SK-N-SH treated with all-trans-retinoic acid at 6 μM for 48 hours (cell line): ENCODE measurements around the gene KRT85.

Source experiments
- ATAC-seq: fragments of 200-7000 bp; cut with Tn5 transposase; 3 replicates; pipeline ENCODE4 v1.9.1; 2020; ENCODE audit warnings: mild to moderate bottlenecking, moderate library complexity
- ARNTL ChIP-seq: fragments of 450-650 bp; formaldehyde crosslinking; IDR thresholded peaks from 2 replicates; pipeline ENCODE4 v1.5.0; 2020; ENCODE audit warnings: low read depth, mild to moderate bottlenecking, moderate library complexity, borderline replicate concordance
- CREB5 ChIP-seq: fragments of 250-450 bp; sonication (Bioruptor Pico); IDR thresholded peaks from 2 replicates; pipeline ENCODE4 v1.5.1; 2020; ENCODE audit warnings: low read depth, mild to moderate bottlenecking, moderate library complexity
- CSRNP3 ChIP-seq: fragments of 250-450 bp; sonication (Bioruptor Pico); IDR thresholded peaks from 2 replicates; pipeline ENCODE4 v1.5.1; 2021; ENCODE audit warnings: mild to moderate bottlenecking, moderate library complexity
- ESRRG ChIP-seq: fragments of 250-450 bp; sonication (Bioruptor Pico); IDR thresholded peaks from 2 replicates; pipeline ENCODE4 v1.6.1; 2021; ENCODE audit warnings: mild to moderate bottlenecking
- GLIS3 ChIP-seq: fragments of 250-450 bp; sonication (Bioruptor Pico); IDR thresholded peaks from 2 replicates; pipeline ENCODE4 v1.5.0; 2020; ENCODE audit warnings: mild to moderate bottlenecking, moderate library complexity
- ISL1 ChIP-seq: fragments of 250-450 bp; sonication (Bioruptor Pico); IDR thresholded peaks from 2 replicates; pipeline ENCODE4 v2.1.2; 2022; ENCODE audit warnings: mild to moderate bottlenecking, moderate library complexity
- OSR1 ChIP-seq: fragments of 250-450 bp; sonication (Bioruptor Pico); IDR thresholded peaks from 2 replicates; pipeline ENCODE4 v1.8.0; 2022; ENCODE audit warnings: moderate library complexity, mild to moderate bottlenecking, inconsistent platforms
- PPARA ChIP-seq: fragments of 250-450 bp; sonication (Bioruptor Pico); IDR thresholded peaks from 2 replicates; pipeline ENCODE4 v1.5.0; 2020; ENCODE audit warnings: mild to moderate bottlenecking, borderline replicate concordance
- RARB ChIP-seq: fragments of 250-450 bp; sonication (Bioruptor Pico); IDR thresholded peaks from 2 replicates; pipeline ENCODE4 v1.8.0; 2021; ENCODE audit warnings: mild to moderate bottlenecking, moderate library complexity
- SNAI2 ChIP-seq: fragments of 250-450 bp; sonication (Bioruptor Pico); IDR thresholded peaks from 2 replicates; pipeline ENCODE4 v1.5.0; 2020; ENCODE audit warnings: mild to moderate bottlenecking, moderate library complexity
- TCF4 ChIP-seq: fragments of 250-450 bp; sonication (Bioruptor Pico); IDR thresholded peaks from 2 replicates; pipeline ENCODE4 v1.8.0; 2021; ENCODE audit warnings: mild to moderate bottlenecking, moderate library complexity, borderline replicate concordance
- TOX ChIP-seq: fragments of 250-450 bp; sonication (Bioruptor Pico); IDR thresholded peaks from 2 replicates; pipeline ENCODE4 v1.8.0; 2021; ENCODE audit warnings: mild to moderate bottlenecking, moderate library complexity, borderline replicate concordance
- TSHZ2 ChIP-seq: fragments of 250-450 bp; sonication (Bioruptor Pico); IDR thresholded peaks from 2 replicates; pipeline ENCODE4 v1.5.0; 2020; ENCODE audit warnings: mild to moderate bottlenecking, moderate library complexity
- ZC3H10 ChIP-seq: fragments of 250-450 bp; sonication (Bioruptor Pico); IDR thresholded peaks from 2 replicates; pipeline ENCODE4 v1.5.1; 2021; ENCODE audit warnings: mild to moderate bottlenecking, moderate library complexity
- ZFP3 ChIP-seq: fragments of 250-450 bp; sonication (Bioruptor Pico); IDR thresholded peaks from 2 replicates; pipeline ENCODE4 v1.5.0; 2020; ENCODE audit warnings: mild to moderate bottlenecking, moderate library complexity
- ZFP30 ChIP-seq: fragments of 450-650 bp; formaldehyde crosslinking; IDR thresholded peaks from 2 replicates; pipeline ENCODE4 v1.5.0; 2022; ENCODE audit warnings: mild to moderate bottlenecking, moderate library complexity
- ZNF565 ChIP-seq: fragments of 450-650 bp; formaldehyde crosslinking; conservative IDR thresholded peaks from 2 replicates; pipeline ENCODE4 v1.5.0; 2020; ENCODE audit warnings: low read depth, mild to moderate bottlenecking, moderate library complexity
- ZNF8 ChIP-seq: fragments of 450-650 bp; formaldehyde crosslinking; IDR thresholded peaks from 2 replicates; pipeline ENCODE4 v1.5.0; 2020; ENCODE audit warnings: mild to moderate bottlenecking, moderate library complexity
- TF ChIP-seq, protein P1 (sequence below): fragments of 250-450 bp; sonication (Bioruptor Pico); IDR thresholded peaks from 2 replicates; pipeline ENCODE4 v1.8.0; 2020; ENCODE audit warnings: mild to moderate bottlenecking, moderate library complexity, borderline replicate concordance
- TF ChIP-seq, protein P2 (sequence below): fragments of 250-450 bp; sonication (Bioruptor Pico); IDR thresholded peaks from 2 replicates; pipeline ENCODE4 v1.8.0; 2021; ENCODE audit warnings: low read depth, mild to moderate bottlenecking, moderate library complexity, borderline replicate concordance

The KRT85 gene

DNA sequence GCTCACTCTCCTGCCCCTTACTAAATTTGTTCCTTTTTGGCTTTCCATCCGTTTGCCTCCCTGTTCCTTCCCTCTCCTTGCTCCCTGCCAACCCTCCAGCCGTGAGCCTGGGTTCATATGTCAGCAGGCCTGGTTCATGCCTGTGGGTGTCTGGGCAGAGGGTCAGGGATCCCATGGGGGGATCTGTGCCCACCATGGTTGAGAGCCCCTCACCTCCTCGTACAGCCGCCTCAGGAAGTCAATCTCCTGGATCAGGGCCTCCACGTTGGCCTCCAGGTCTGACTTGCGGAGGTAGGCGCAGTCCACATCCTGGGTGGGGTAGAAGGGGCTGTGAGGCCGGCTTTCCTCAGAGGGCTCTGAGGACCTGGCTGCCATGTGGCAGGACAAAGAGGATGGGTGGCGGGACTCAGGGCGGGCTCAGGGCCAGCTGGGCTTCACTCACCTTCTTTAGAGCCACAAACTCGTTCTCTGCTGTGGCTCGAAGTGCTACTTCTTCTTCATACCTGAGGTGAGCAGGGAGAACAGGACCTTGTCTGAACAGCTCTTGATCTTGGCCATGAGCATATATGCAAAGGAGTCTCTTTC is 49.7 kb downstream of the KRT85 start:
- TF ChIP-seq ESRRG (CRISPR knock-in tag) (no peak), OSR1 (CRISPR knock-in tag) (no peak), ISL1 (CRISPR knock-in tag) (no peak), CSRNP3 (CRISPR knock-in tag) (no peak), ARNTL (no peak), ZFP3 (CRISPR knock-in tag) (no peak), PPARA (CRISPR knock-in tag) (no peak), TOX (CRISPR knock-in tag) (no peak), ZNF565 (no peak), GLIS3 (CRISPR knock-in tag) (no peak)
- TF ChIP-seq, protein P1, sequence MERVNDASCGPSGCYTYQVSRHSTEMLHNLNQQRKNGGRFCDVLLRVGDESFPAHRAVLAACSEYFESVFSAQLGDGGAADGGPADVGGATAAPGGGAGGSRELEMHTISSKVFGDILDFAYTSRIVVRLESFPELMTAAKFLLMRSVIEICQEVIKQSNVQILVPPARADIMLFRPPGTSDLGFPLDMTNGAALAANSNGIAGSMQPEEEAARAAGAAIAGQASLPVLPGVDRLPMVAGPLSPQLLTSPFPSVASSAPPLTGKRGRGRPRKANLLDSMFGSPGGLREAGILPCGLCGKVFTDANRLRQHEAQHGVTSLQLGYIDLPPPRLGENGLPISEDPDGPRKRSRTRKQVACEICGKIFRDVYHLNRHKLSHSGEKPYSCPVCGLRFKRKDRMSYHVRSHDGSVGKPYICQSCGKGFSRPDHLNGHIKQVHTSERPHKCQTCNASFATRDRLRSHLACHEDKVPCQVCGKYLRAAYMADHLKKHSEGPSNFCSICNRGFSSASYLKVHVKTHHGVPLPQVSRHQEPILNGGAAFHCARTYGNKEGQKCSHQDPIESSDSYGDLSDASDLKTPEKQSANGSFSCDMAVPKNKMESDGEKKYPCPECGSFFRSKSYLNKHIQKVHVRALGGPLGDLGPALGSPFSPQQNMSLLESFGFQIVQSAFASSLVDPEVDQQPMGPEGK (CRISPR knock-in tag): no peak
- ATAC-seq: no peak

DNA sequence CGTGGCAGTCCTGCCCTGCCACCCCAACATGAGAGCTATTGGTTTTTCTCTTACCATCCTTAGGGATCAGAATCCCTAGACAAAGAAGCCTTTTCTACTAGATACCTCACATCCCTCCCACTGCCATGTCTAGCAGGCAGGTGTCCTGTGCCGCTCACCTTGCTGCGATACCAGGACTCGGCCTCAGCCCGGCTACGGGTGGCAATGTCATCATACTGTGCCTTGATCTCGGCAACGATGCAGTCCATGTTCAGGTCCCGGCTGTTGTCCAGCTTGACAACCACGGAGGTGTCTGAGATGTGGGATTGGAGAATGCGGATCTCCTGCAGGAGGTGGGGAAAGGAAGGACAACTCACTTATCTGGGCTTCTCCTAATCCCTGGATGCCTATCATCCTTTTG is 50.6 kb downstream of the KRT85 start:
- no peak for ATAC-seq
- TF ChIP-seq TCF4 (no peak), OSR1 (CRISPR knock-in tag) (no peak), ARNTL (no peak), TOX (CRISPR knock-in tag) (no peak), RARB (no peak), ISL1 (CRISPR knock-in tag) (no peak), ZNF565 (no peak), ZNF8 (no peak), CSRNP3 (CRISPR knock-in tag) (no peak), TSHZ2 (CRISPR knock-in tag) (no peak), CREB5 (no peak)

GRCh38 chr12:52316290-52316689 is 51.0 kb downstream of the KRT85 start:
- no peak for ATAC-seq
- no peak for TF ChIP-seq ZNF565
- no peak for TF ChIP-seq ESRRG (CRISPR knock-in tag)
- no peak for TF ChIP-seq SNAI2 (CRISPR knock-in tag)
- TF ChIP-seq CSRNP3 (CRISPR knock-in tag): no peak
- TF ChIP-seq ZC3H10: no peak
- no peak for TF ChIP-seq PPARA (CRISPR knock-in tag)
- TF ChIP-seq ARNTL: no peak
- TF ChIP-seq, protein P2, sequence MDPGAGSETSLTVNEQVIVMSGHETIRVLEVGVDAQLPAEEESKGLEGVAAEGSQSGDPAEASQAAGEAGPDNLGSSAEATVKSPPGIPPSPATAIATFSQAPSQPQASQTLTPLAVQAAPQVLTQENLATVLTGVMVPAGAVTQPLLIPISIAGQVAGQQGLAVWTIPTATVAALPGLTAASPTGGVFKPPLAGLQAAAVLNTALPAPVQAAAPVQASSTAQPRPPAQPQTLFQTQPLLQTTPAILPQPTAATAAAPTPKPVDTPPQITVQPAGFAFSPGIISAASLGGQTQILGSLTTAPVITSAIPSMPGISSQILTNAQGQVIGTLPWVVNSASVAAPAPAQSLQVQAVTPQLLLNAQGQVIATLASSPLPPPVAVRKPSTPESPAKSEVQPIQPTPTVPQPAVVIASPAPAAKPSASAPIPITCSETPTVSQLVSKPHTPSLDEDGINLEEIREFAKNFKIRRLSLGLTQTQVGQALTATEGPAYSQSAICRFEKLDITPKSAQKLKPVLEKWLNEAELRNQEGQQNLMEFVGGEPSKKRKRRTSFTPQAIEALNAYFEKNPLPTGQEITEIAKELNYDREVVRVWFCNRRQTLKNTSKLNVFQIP (CRISPR knock-in tag): no peak
- no peak for TF ChIP-seq CREB5
- TF ChIP-seq TSHZ2 (CRISPR knock-in tag): no peak
- TF ChIP-seq ZFP30 (CRISPR knock-in tag): no peak
- TF ChIP-seq GLIS3 (CRISPR knock-in tag): no peak
